H9 (cell line): ENCODE results near the gene RORB. TPM values are rescaled to one million over a fixed set of nuclear protein-coding genes. Genes with fewer than 3 reads are reported as not detected.

Experiments
- DNase-seq: peaks from one replicate; pipeline ENCODE4 v3.0.0-alpha.2; 2017
- H2AFZ ChIP-seq: one replicate; pipeline ENCODE4 v1.6.1; 2013; ENCODE audit warnings: mild to moderate bottlenecking, low read length, control low read depth, moderate library complexity
- H2AK5ac ChIP-seq: 2 replicates; pipeline ENCODE4 v1.6.1; 2013; ENCODE audit warnings: low read length, control low read depth, mixed read lengths; ENCODE audit not compliant: insufficient read length
- H2BK120ac ChIP-seq: one replicate; pipeline ENCODE4 v1.6.1; 2013; ENCODE audit warnings: low read depth, mild to moderate bottlenecking, low read length, control low read depth, inconsistent platforms; ENCODE audit not compliant: poor library complexity, severe bottlenecking
- H2BK12ac ChIP-seq: 2 replicates; pipeline ENCODE4 v1.6.1; 2013; ENCODE audit warnings: low read length, control low read depth, mixed read lengths, low read depth; ENCODE audit not compliant: insufficient read length
- H2BK15ac ChIP-seq: 2 replicates; pipeline ENCODE4 v1.6.1; 2013; ENCODE audit warnings: low read depth, low read length, control low read depth
- H2BK20ac ChIP-seq: one replicate; pipeline ENCODE4 v1.6.1; 2013; ENCODE audit warnings: low read depth, mild to moderate bottlenecking, low read length, control low read depth, inconsistent platforms; ENCODE audit not compliant: poor library complexity, severe bottlenecking
- H2BK5ac ChIP-seq: 2 replicates; pipeline ENCODE4 v1.6.1; 2013; ENCODE audit warnings: low read length, control low read depth, mixed read lengths; ENCODE audit not compliant: insufficient read length
- H3K14ac ChIP-seq: 2 replicates; pipeline ENCODE4 v1.6.1; 2013; ENCODE audit warnings: low read length, control low read depth; ENCODE audit not compliant: insufficient read depth
- H3K18ac ChIP-seq: 2 replicates; pipeline ENCODE4 v1.6.1; 2013; ENCODE audit warnings: low read depth, mild to moderate bottlenecking, mixed read lengths, low read length, control low read depth; ENCODE audit not compliant: insufficient read length
- H3K23ac ChIP-seq: 2 replicates; pipeline ENCODE4 v1.6.1; 2013; ENCODE audit warnings: low read length, control low read depth, mixed read lengths, low read depth; ENCODE audit not compliant: insufficient read length
- H3K23me2 ChIP-seq: 2 replicates; pipeline ENCODE4 v1.6.1; 2013; ENCODE audit warnings: low read depth, mild to moderate bottlenecking, mixed read lengths, low read length, control low read depth; ENCODE audit not compliant: insufficient read length, poor library complexity, severe bottlenecking
- H3K27ac ChIP-seq: 2 replicates; pipeline ENCODE4 v1.5.1; 2013; ENCODE audit warnings: low read length, control low read depth, mixed read lengths, low read depth; ENCODE audit not compliant: insufficient read length
- H3K27me3 ChIP-seq: 2 replicates; pipeline ENCODE4 v1.6.1; 2013; ENCODE audit warnings: low read length, control low read depth, inconsistent platforms; ENCODE audit not compliant: insufficient read depth
- H3K4ac ChIP-seq: 2 replicates; pipeline ENCODE4 v1.6.1; 2013; ENCODE audit warnings: low read depth, mild to moderate bottlenecking, control low read depth, inconsistent platforms, low read length, moderate library complexity
- H3K4me1 ChIP-seq: 2 replicates; pipeline ENCODE4 v1.6.1; 2013; ENCODE audit warnings: low read length, control low read depth, inconsistent platforms; ENCODE audit not compliant: insufficient read depth
- H3K4me2 ChIP-seq: 2 replicates; pipeline ENCODE4 v1.6.1; 2013; ENCODE audit warnings: low read length, control low read depth, mixed read lengths; ENCODE audit not compliant: insufficient read length, insufficient read depth
- H3K56ac ChIP-seq: 2 replicates; pipeline ENCODE4 v1.6.1; 2013; ENCODE audit warnings: low read depth, mild to moderate bottlenecking, mixed read lengths, low read length, control low read depth; ENCODE audit not compliant: insufficient read length
- H3K79me1 ChIP-seq: 2 replicates; pipeline ENCODE4 v1.6.1; 2013; ENCODE audit warnings: low read depth, mild to moderate bottlenecking, moderate library complexity, low read length, control low read depth, inconsistent platforms; ENCODE audit not compliant: insufficient read depth, poor library complexity, severe bottlenecking
- H3K79me2 ChIP-seq: 2 replicates; pipeline ENCODE4 v1.6.1; 2013; ENCODE audit warnings: low read length, control low read depth, inconsistent platforms; ENCODE audit not compliant: insufficient read depth
- H3K9ac ChIP-seq: 2 replicates; pipeline ENCODE4 v1.6.1; 2013; ENCODE audit warnings: low read length, control low read depth, mixed read lengths; ENCODE audit not compliant: insufficient read length; ENCODE audit errors: extremely low read depth
- H3K9me3 ChIP-seq: one replicate; pipeline ENCODE4 v1.6.1; 2013; ENCODE audit warnings: low read depth, low read length, inconsistent platforms; ENCODE audit not compliant: control insufficient read depth
- H3T11ph ChIP-seq: one replicate; pipeline ENCODE4 v1.6.1; 2013; ENCODE audit warnings: mild to moderate bottlenecking, low read length, control low read depth, inconsistent platforms
- H4K20me1 ChIP-seq: one replicate; pipeline ENCODE4 v1.6.1; 2013; ENCODE audit not compliant: control insufficient read depth, insufficient read length, insufficient read depth
- H4K5ac ChIP-seq: 2 replicates; pipeline ENCODE4 v1.6.1; 2013; ENCODE audit warnings: low read depth, mild to moderate bottlenecking, mixed read lengths, low read length, control low read depth; ENCODE audit not compliant: insufficient read length
- H4K8ac ChIP-seq: replicated peaks from 2 replicates; pipeline ENCODE4 v1.6.1; 2013; ENCODE audit warnings: low read length, control low read depth, mixed read lengths, low read depth; ENCODE audit not compliant: insufficient read length
- H4K91ac ChIP-seq: 2 replicates; pipeline ENCODE4 v1.6.1; 2013; ENCODE audit warnings: low read depth, mild to moderate bottlenecking, moderate library complexity, mixed read lengths, low read length, control low read depth; ENCODE audit not compliant: insufficient read length
- H3K27ac Mint-ChIP-seq, 3 experiments: 2 replicates in 2 of 3; 3 replicates in 1 of 3; pipeline ENCODE4 v1.8.0; 2020 to 2021; ENCODE audit warnings: mixed read lengths in 3 of 3, mild to moderate bottlenecking in 1 of 3, moderate library complexity in 1 of 3
- H3K27me3 Mint-ChIP-seq: 2 replicates; pipeline ENCODE4 v1.8.0; 2021; ENCODE audit warnings: low read depth, mild to moderate bottlenecking, moderate library complexity, mixed read lengths
- H3K36me3 Mint-ChIP-seq, 3 experiments: 2 replicates in 2 of 3; 3 replicates in 1 of 3; pipeline ENCODE4 v1.8.0; 2020 to 2021; ENCODE audit warnings: low read depth in 3 of 3, mixed read lengths in 3 of 3; ENCODE audit not compliant: insufficient read depth in 1 of 3
- H3K4me1 Mint-ChIP-seq, 2 experiments: 2 replicates each; pipeline ENCODE4 v1.8.0; 2020; ENCODE audit warnings: mixed read lengths in 2 of 2
- H3K4me3 Mint-ChIP-seq, 2 experiments: 2 replicates in 1 of 2; 3 replicates in 1 of 2; pipeline ENCODE4 v1.8.0; 2020 to 2021; ENCODE audit warnings: mild to moderate bottlenecking in 2 of 2, mixed read lengths in 2 of 2, moderate library complexity in 1 of 2
- H3K9me3 Mint-ChIP-seq, 2 experiments: 2 replicates in 1 of 2; 3 replicates in 1 of 2; pipeline ENCODE4 v1.8.0; 2020; ENCODE audit warnings: mild to moderate bottlenecking in 2 of 2, mixed read lengths in 2 of 2, moderate library complexity in 1 of 2
- WGBS: extraction: QIAGEN DNeasy Blood & Tissue Kit; methylation state at CpG from one replicate; pipeline ENCODE4 v1.1.7; 2013; ENCODE audit warnings: missing lambda C conversion rate, low lambda C conversion rate, mixed read lengths; ENCODE audit not compliant: insufficient read length; ENCODE audit errors: extremely low coverage; 5-methylcytosine and 5-hydroxymethylcytosine counted together
- total RNA-seq: library from RNA; stranded (reverse); gene quantifications from 2 replicates; pipeline ENCODE4 v1.2.1, GENCODE V29; 2021
- TF ChIP-seq, protein P1 (sequence below): fragments of 200-600 bp; sonication (generic); conservative IDR thresholded peaks from 3 replicates; pipeline ENCODE4 v1.8.0; 2021; ENCODE audit warnings: antibody characterized with exemption, mild to moderate bottlenecking

RORB gene
- total RNA-seq, 1 experiment from 2014 or later, result 0.31 TPM

DNA sequence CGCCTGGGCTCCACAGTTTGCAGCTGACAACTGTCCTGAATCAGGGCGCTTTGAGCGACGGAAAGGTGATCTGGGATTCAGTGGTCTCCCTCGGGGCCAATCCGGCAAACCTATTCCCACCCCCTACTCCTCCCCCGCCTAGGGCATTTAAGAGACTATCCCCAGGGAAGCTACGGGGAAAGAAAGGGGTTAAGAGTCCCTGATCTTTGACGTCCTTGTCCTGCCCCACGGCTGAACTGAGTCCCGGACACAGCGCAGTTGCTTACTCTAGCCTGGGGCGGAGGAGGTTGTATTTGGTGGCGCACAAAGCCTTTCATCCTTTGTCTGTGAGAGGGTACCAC, 3.4 kb downstream of the RORB start:
- peak overlapping the region; percentile 94 for H3K4me2 ChIP-seq
- no peak overlapping the region for H3K27ac ChIP-seq
- H4K91ac ChIP-seq, result no peak overlapping the region
- Mint-ChIP-seq H3K9me3 (peaks cover 0 to 3% of the 10 kb centered on the region in 2 experiments; a peak in 1 of 5 replicates), H3K4me3 (peak overlapping the region; percentile 73 to 95), H3K27me3 (peaks cover 72% of the 10 kb centered on the region), H3K4me1 (peaks cover 39 to 43% of the 10 kb centered on the region in 2 experiments), H3K36me3 (no peaks in the 10 kb centered on the region), H3K27ac (no peak overlapping the region)
- no peak overlapping the region for H3K56ac ChIP-seq
- H3K79me1 ChIP-seq, result no peaks in the 10 kb centered on the region
- no peak overlapping the region for H3K18ac ChIP-seq
- H3T11ph ChIP-seq, result no peak overlapping the region
- WGBS, result no CpG with 5 or more reads among the region's 14 CpGs
- TF ChIP-seq, protein P1, sequence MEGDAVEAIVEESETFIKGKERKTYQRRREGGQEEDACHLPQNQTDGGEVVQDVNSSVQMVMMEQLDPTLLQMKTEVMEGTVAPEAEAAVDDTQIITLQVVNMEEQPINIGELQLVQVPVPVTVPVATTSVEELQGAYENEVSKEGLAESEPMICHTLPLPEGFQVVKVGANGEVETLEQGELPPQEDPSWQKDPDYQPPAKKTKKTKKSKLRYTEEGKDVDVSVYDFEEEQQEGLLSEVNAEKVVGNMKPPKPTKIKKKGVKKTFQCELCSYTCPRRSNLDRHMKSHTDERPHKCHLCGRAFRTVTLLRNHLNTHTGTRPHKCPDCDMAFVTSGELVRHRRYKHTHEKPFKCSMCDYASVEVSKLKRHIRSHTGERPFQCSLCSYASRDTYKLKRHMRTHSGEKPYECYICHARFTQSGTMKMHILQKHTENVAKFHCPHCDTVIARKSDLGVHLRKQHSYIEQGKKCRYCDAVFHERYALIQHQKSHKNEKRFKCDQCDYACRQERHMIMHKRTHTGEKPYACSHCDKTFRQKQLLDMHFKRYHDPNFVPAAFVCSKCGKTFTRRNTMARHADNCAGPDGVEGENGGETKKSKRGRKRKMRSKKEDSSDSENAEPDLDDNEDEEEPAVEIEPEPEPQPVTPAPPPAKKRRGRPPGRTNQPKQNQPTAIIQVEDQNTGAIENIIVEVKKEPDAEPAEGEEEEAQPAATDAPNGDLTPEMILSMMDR, result no peak
- H2AK5ac ChIP-seq, result no peak overlapping the region
- H3K9me3 ChIP-seq, result no peaks in the 10 kb centered on the region
- H2BK12ac ChIP-seq, result no peak overlapping the region
- no peaks in the 10 kb centered on the region for H3K79me2 ChIP-seq
- H2BK120ac ChIP-seq, result no peak overlapping the region
- H4K5ac ChIP-seq, result no peak overlapping the region
- no peak overlapping the region for H3K14ac ChIP-seq
- peak overlapping the region; percentile 75 for H2AFZ ChIP-seq
- no peak overlapping the region for H3K23ac ChIP-seq
- H3K4me1 ChIP-seq, result no peaks in the 10 kb centered on the region
- no peak overlapping the region for H4K8ac ChIP-seq
- H3K9ac ChIP-seq, result peak overlapping the region; percentile 29
- peaks cover 18% of the 10 kb centered on the region; the same call in 1 of the 2 replicates for H3K27me3 ChIP-seq
- no peak overlapping the region for H3K4ac ChIP-seq
- H4K20me1 ChIP-seq, result no peaks in the 10 kb centered on the region
- peak; percentile 55 for DNase-seq
- H2BK5ac ChIP-seq, result no peak overlapping the region
- H2BK15ac ChIP-seq, result no peak overlapping the region
- H3K23me2 ChIP-seq, result peaks cover 40% of the 10 kb centered on the region
- H2BK20ac ChIP-seq, result no peak overlapping the region
